Esophagus muscularis mucosa (tissue), 4 donors: ENCODE results near the gene OSBPL10. TPM values are rescaled to one million over a fixed set of nuclear protein-coding genes. Genes with fewer than 3 reads are reported as not detected.

Source experiments
- DNase-seq: peaks from one replicate; pipeline ENCODE4 v3.0.0-alpha.2; 2017; ENCODE audit errors: extremely low spot score
- H3K27ac ChIP-seq, 4 donors: fragments of 200-600 bp; sonication (generic); replicated peaks in 1 of 4; 1 replicate in 3 of 4; 2 replicates in 1 of 4; pipeline ENCODE4 v1.5.1; 2016 to 2019; ENCODE audit warnings: mild to moderate bottlenecking in 1 of 4
- H3K27me3 ChIP-seq, 4 donors: fragments of 200-600 bp; sonication (generic); one replicate each; pipeline versions ENCODE4 v1.5.1 to v1.6.0; 2016 to 2019
- H3K36me3 ChIP-seq, 4 donors: fragments of 200-600 bp; sonication (generic); one replicate each; pipeline ENCODE4 v1.5.1; 2016 to 2019
- H3K4me1 ChIP-seq, 4 donors: fragments of 200-600 bp; sonication (generic); one replicate each; pipeline ENCODE4 v1.5.1; 2016 to 2019
- H3K4me3 ChIP-seq, 4 donors: fragments of 200-600 bp; sonication (generic); 1 replicate in 2 of 4; 2 replicates in 2 of 4; pipeline ENCODE4 v1.5.1; 2016 to 2019; ENCODE audit warnings: mild to moderate bottlenecking in 4 of 4, moderate library complexity in 1 of 4
- H3K9me3 ChIP-seq, 4 donors: fragments of 200-600 bp; sonication (generic); 1 replicate in 3 of 4; 2 replicates in 1 of 4; pipeline ENCODE4 v1.5.1; 2016 to 2019
- CTCF ChIP-seq, 3 experiments: fragments of 200-600 bp in 2 of 3; fragments of 450-650 bp in 1 of 3; sonication (generic) in 2 of 3; IDR thresholded peaks; one replicate each; pipeline ENCODE4 v1.5.1; 2017 to 2019; ENCODE audit warnings: antibody characterized with exemption in 3 of 3, mild to moderate bottlenecking in 2 of 3, moderate library complexity in 1 of 3
- EP300 ChIP-seq: sonication (generic); formaldehyde crosslinking; IDR thresholded peaks from one replicate; pipeline ENCODE4 v1.6.1; 2017; ENCODE audit warnings: antibody characterized with exemption
- POLR2A ChIP-seq: fragments of 450-650 bp; IDR thresholded peaks from one replicate; pipeline ENCODE4 v1.6.1; 2017; ENCODE audit warnings: antibody characterized with exemption, moderate library complexity, mild to moderate bottlenecking, low read depth
- POLR2AphosphoS5 ChIP-seq, 2 donors: sonication (generic); formaldehyde crosslinking; IDR thresholded peaks; one replicate each; pipeline ENCODE4 v1.6.1; 2017; ENCODE audit warnings: antibody characterized with exemption in 2 of 2
- WGBS: methylation state at CpG from one replicate; pipeline ENCODE4 v1.1.5; 2018; 5-methylcytosine and 5-hydroxymethylcytosine counted together
- intact Hi-C: fragments of 100-400 bp; cut with DNase I; formaldehyde crosslinking; loops from one replicate; pipeline ENCODE4 v1.15.1; 2023
- total RNA-seq, 4 donors: library from RNA; depleted of rRNA; stranded (reverse); fragments of >200 nt; gene quantifications; one replicate each; pipeline versions ENCODE4 v1.1.0 to v1.2.1, GENCODE V29; 2016

The OSBPL10 gene
- total RNA-seq, 4 donors from 2014 or later: 6.3 to 12.2 (median 7.6) TPM

GRCh38 chr3:31622636-31623288, 358.3 kb downstream of the OSBPL10 start:
- no peaks in the 10 kb centered on the region for H3K27me3 ChIP-seq
- no peak for DNase-seq
- intact Hi-C loops: no loop called here
- H3K36me3 ChIP-seq: peaks cover 9 to 70% (median 42%) of the 10 kb centered on the region in 4 donors
- no peak for TF ChIP-seq EP300
- no peak for TF ChIP-seq POLR2A
- no peak for TF ChIP-seq POLR2AphosphoS5 (IDR thresholded peaks at IDR 0.05)
- TF ChIP-seq CTCF (IDR thresholded peaks at IDR 0.05): no peak
- H3K9me3 ChIP-seq: no peaks in the 10 kb centered on the region
- H3K4me3 ChIP-seq: no peak overlapping the region
- no peak overlapping the region for H3K27ac ChIP-seq
- WGBS: 93% methylated on average over 4 of the region's 4 CpGs
- no peaks in the 10 kb centered on the region for H3K4me1 ChIP-seq

DNA sequence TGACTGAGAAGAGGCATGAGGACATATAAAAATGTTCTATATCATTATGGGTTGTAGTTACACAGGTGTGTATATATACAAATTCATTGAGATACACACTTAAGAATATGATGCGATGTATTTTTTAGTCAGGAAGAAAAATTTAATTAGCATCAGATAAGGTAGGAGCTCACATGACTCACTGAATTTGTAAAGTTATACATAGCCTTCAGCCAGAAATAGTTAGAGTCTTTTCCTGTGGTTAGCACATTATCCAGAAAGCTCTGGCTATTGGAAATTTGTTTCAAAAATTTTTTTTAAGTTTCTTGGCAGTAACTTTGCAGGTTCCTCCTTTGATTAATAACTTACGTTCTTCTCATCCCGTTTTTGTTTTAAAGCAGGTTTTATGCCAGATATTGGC, 359.7 kb downstream of the OSBPL10 start:
- 78% methylated on average over 3 of the region's 3 CpGs for WGBS
- Histone ChIP-seq H3K4me1 (peaks cover 0 to 3% (median 0%) of the 10 kb centered on the region in 4 donors), H3K36me3 (peaks cover 9 to 58% (median 37%) of the 10 kb centered on the region in 4 donors), H3K27ac (no peak overlapping the region), H3K27me3 (no peaks in the 10 kb centered on the region), H3K4me3 (no peak overlapping the region), H3K9me3 (no peaks in the 10 kb centered on the region)
- intact Hi-C loops: no loop called here
- TF ChIP-seq EP300 (no peak), POLR2AphosphoS5 (IDR thresholded peaks at IDR 0.05) (no peak), CTCF (IDR thresholded peaks at IDR 0.05) (no peak), POLR2A (no peak)
- DNase-seq: no peak

DNA sequence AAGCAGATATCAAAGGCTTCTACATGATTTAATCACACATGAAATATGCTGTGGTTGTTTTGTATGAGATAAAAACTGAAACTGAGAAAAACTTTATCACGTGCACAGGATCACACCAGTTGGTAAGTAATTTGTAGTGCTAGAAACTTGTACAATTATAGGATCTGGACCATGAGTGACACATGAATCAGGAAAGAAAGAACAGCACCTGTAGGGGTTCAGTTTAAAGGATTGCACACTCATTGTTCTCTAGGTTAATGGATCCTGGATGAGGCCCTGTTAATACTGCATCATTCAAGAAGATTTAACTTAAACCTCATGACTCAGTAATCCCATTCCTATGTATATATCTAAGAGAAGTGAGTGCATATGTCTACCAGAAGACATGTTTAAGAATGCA, 360.4 kb downstream of the OSBPL10 start:
- Histone ChIP-seq H3K27me3 (no peaks in the 10 kb centered on the region), H3K27ac (no peak overlapping the region), H3K36me3 (peaks cover 9 to 53% (median 30%) of the 10 kb centered on the region in 4 donors), H3K4me1 (peaks cover 0 to 6% (median 0%) of the 10 kb centered on the region in 4 donors), H3K9me3 (no peaks in the 10 kb centered on the region), H3K4me3 (no peak overlapping the region)
- TF ChIP-seq POLR2A (no peak), POLR2AphosphoS5 (IDR thresholded peaks at IDR 0.05) (no peak), CTCF (IDR thresholded peaks at IDR 0.05) (no peak), EP300 (no peak)
- intact Hi-C loops: no loop called here
- WGBS: 94% methylated on average over 1 of the region's 1 CpG
- no peak for DNase-seq

GRCh38 chr3:31616711-31617110, 364.4 kb downstream of the OSBPL10 start:
- peaks cover 3 to 31% (median 16%) of the 10 kb centered on the region in 4 donors for H3K36me3 ChIP-seq
- TF ChIP-seq POLR2A (no peak), CTCF (IDR thresholded peaks at IDR 0.05) (no peak), EP300 (no peak), POLR2AphosphoS5 (IDR thresholded peaks at IDR 0.05) (no peak)
- peaks cover 0 to 9% (median 3%) of the 10 kb centered on the region in 4 donors for H3K4me1 ChIP-seq
- 94% methylated on average over 2 of the region's 2 CpGs for WGBS
- H3K9me3 ChIP-seq: no peaks in the 10 kb centered on the region
- intact Hi-C loops: no loop called here
- H3K27ac ChIP-seq: no peak overlapping the region
- DNase-seq: no peak
- no peak overlapping the region for H3K4me3 ChIP-seq
- H3K27me3 ChIP-seq: no peaks in the 10 kb centered on the region
